ENCODE data around the gene EREG.

- TF ChIP-seq CTCF (IDR thresholded peaks at IDR 0.05) = no peak
- no peak for TF ChIP-seq EP300 (IDR thresholded peaks at IDR 0.05)
Measured at GRCh38 chr4:74395633-74396032, 30.7 kb downstream of the EREG start.
